Caco-2 (cell line): ENCODE data around the gene FAIM. TPM values are rescaled to one million over a fixed set of nuclear protein-coding genes. Genes with fewer than 3 reads are reported as not detected.

Experiments used
- BruUV-seq: library from RNA; stranded (reverse); fragments of 400-500 nt; replicated peaks from 2 replicates; lab custom pipeline; 2021; lab: Mats Ljungman, UMichigan
- CTCF ChIA-PET: fragments of 300-600 bp; sonication (Branson Sonifier 250); formaldehyde crosslinking; loops from one replicate; lab custom pipeline; 2022; ENCODE audit warnings: antibody characterized with exemption; lab: Charles Lee
- POLR2A ChIA-PET: fragments of 300-600 bp; sonication (Branson Sonifier 250); formaldehyde crosslinking; loops from one replicate; lab custom pipeline; 2022; ENCODE audit warnings: antibody characterized with exemption; lab: Charles Lee
- DNase-seq, 2 experiments: peaks; one replicate each; pipeline versions ENCODE4 v3.0.0 to v3.0.0-alpha.2; 2020 to 2022
- H3K27me3 ChIP-seq: replicated peaks from 2 replicates; pipeline ENCODE4 v1.6.0; 2011; ENCODE audit warnings: low read length; ENCODE audit not compliant: control insufficient read depth, insufficient read depth
- H3K36me3 ChIP-seq: 2 replicates; pipeline ENCODE4 v1.5.1; 2011; ENCODE audit warnings: low read length; ENCODE audit not compliant: control insufficient read depth, insufficient read depth
- H3K4me1 ChIP-seq: fragments of 250-450 bp; sonication (Bioruptor Pico); 2 replicates; pipeline ENCODE4 v1.5.1; 2020; ENCODE audit warnings: mild to moderate bottlenecking
- H3K4me3 ChIP-seq: 2 replicates; pipeline ENCODE4 v1.5.1; 2011; ENCODE audit warnings: low read depth, mild to moderate bottlenecking, control low read depth, low read length
- H3K9me3 ChIP-seq: fragments of 250-450 bp; sonication (Bioruptor Pico); 2 replicates; pipeline ENCODE4 v1.5.1; 2020; ENCODE audit warnings: mild to moderate bottlenecking, moderate library complexity
- H3K27ac Mint-ChIP-seq: one replicate; pipeline ENCODE4 v1.8.0; 2022; ENCODE audit warnings: mixed read lengths; ENCODE audit not compliant: unreplicated experiment
- H3K27me3 Mint-ChIP-seq: one replicate; pipeline ENCODE4 v1.8.0; 2022; ENCODE audit warnings: mixed read lengths; ENCODE audit not compliant: insufficient read depth, unreplicated experiment
- H3K36me3 Mint-ChIP-seq: one replicate; pipeline ENCODE4 v1.8.0; 2022; ENCODE audit warnings: mild to moderate bottlenecking, mixed read lengths; ENCODE audit not compliant: insufficient read depth, unreplicated experiment
- H3K4me1 Mint-ChIP-seq: one replicate; pipeline ENCODE4 v1.8.0; 2022; ENCODE audit warnings: low read depth, mixed read lengths; ENCODE audit not compliant: unreplicated experiment
- H3K4me3 Mint-ChIP-seq: one replicate; pipeline ENCODE4 v1.8.0; 2022; ENCODE audit warnings: mild to moderate bottlenecking, moderate library complexity, mixed read lengths; ENCODE audit not compliant: unreplicated experiment
- H3K9me3 Mint-ChIP-seq: one replicate; pipeline ENCODE4 v1.8.0; 2022; ENCODE audit warnings: mixed read lengths; ENCODE audit not compliant: unreplicated experiment
- intact Hi-C: fragments of 100-400 bp; cut with micrococcal nuclease; formaldehyde crosslinking; loops from one replicate; pipeline ENCODE4 v1.10.0; 2022; ENCODE audit not compliant: unreplicated experiment
- total RNA-seq: library from RNA; stranded (reverse); gene quantifications from 2 replicates; pipeline ENCODE4 v1.2.3, GENCODE V29; 2022
- TF ChIP-seq, protein P1 (sequence below), 2 experiments: fragments of 200-600 bp in 1 of 2; IDR thresholded peaks; 1 replicate in 1 of 2; 2 replicates in 1 of 2; pipeline versions ENCODE4 v1.5.1 to v1.8.0; 2011 to 2022; ENCODE audit warnings: antibody characterized with exemption in 1 of 2, control low read depth in 1 of 2, inconsistent platforms in 1 of 2, low read depth in 1 of 2, low read length in 1 of 2, mild to moderate bottlenecking in 1 of 2, moderate library complexity in 1 of 2; ENCODE audit not compliant: insufficient read depth in 1 of 2, severe bottlenecking in 1 of 2, unreplicated experiment in 1 of 2

The FAIM gene
- total RNA-seq, 1 experiment from 2014 or later = 22.5 TPM

DNA sequence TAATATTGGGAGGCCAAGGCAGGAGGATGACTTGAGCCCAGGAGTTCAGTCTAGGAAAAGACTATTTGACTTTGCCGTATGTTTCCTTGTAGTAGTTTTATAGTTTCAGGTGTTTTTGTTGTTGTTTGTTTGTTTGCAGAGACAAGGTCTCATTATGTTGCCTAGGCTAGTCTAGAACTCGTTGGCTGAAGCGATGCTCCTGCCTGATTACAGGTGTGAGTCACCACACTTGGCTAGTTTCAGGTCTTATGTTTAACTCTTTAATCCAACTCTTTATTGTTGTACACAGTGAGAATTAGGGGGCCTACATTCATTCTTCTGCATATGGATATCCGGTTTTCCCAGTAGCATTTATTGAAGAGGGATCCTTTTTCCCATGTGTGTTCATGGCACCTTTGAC, 32.0 kb downstream of the FAIM start:
- H3K9me3 Mint-ChIP-seq = peaks cover 28% of the 10 kb centered on the region
- TF ChIP-seq, protein P1, sequence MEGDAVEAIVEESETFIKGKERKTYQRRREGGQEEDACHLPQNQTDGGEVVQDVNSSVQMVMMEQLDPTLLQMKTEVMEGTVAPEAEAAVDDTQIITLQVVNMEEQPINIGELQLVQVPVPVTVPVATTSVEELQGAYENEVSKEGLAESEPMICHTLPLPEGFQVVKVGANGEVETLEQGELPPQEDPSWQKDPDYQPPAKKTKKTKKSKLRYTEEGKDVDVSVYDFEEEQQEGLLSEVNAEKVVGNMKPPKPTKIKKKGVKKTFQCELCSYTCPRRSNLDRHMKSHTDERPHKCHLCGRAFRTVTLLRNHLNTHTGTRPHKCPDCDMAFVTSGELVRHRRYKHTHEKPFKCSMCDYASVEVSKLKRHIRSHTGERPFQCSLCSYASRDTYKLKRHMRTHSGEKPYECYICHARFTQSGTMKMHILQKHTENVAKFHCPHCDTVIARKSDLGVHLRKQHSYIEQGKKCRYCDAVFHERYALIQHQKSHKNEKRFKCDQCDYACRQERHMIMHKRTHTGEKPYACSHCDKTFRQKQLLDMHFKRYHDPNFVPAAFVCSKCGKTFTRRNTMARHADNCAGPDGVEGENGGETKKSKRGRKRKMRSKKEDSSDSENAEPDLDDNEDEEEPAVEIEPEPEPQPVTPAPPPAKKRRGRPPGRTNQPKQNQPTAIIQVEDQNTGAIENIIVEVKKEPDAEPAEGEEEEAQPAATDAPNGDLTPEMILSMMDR (IDR thresholded peaks at IDR 0.05; ENCODE audit: insufficient read depth in 1 of 2, low read depth in 1 of 2, low read length in 1 of 2, severe bottlenecking in 1 of 2, unreplicated experiment in 1 of 2) = no peak

DNA sequence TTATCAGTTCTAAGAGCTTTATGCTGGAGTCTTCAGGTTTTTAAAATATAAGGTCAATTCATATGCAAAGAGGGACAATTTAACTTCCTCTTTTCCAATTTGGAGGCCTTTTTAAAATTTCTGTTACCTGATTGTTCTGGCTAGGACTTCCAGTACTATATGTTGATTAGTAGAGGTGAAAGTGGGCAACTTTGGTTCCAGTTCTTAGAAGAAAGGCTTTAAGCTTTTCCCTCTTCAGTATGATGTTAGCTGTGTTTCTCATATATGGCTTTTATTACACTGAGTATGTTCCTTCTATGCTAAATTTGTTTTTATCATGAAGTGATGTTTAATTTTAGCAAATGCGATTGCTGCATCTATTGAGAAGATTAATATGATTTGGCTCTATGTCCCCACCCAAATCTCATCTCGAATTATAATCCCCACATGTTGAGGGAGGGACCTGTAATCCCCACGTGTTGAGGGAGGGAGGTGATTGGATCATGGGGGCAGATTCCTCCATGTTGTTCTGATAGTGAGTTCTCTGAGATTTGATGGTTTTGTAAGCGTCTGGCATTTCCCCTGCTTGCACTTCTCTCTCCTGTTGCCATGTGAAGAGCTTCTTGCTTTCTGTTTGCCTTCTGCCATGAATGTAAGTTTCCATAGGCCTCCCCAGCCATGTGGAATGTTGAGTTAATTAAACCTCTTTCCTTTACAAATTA, 33.8 kb downstream of the FAIM start:
- Mint-ChIP-seq H3K4me1 (no peaks in the 10 kb centered on the region), H3K27me3 (no peaks in the 10 kb centered on the region), H3K27ac (no peak overlapping the region), H3K9me3 (peaks cover 39% of the 10 kb centered on the region), H3K36me3 (peaks cover 32% of the 10 kb centered on the region), H3K4me3 (no peak overlapping the region)
- H3K27me3 ChIP-seq = no peaks in the 10 kb centered on the region
- intact Hi-C loops = no loop called here
- DNase-seq = no peak
- no peaks in the 10 kb centered on the region for H3K4me1 ChIP-seq
- no peak overlapping the region for H3K4me3 ChIP-seq
- CTCF ChIA-PET = no interaction called here
- H3K36me3 ChIP-seq = no peaks in the 10 kb centered on the region
- no TSS peak for BruUV-seq
- TF ChIP-seq, protein P1 (IDR thresholded peaks at IDR 0.05; ENCODE audit: insufficient read depth in 1 of 2, low read depth in 1 of 2, low read length in 1 of 2, severe bottlenecking in 1 of 2, unreplicated experiment in 1 of 2) = no peak
- POLR2A ChIA-PET = no interaction called here
- H3K9me3 ChIP-seq = peaks cover 11% of the 10 kb centered on the region; the same call in 1 of the 2 replicates

More for the DNA sequence above, 32.0 kb downstream of the FAIM start:
- Mint-ChIP-seq H3K4me3 (no peak overlapping the region), H3K36me3 (peaks cover 16% of the 10 kb centered on the region), H3K27ac (no peak overlapping the region), H3K4me1 (no peaks in the 10 kb centered on the region), H3K27me3 (no peaks in the 10 kb centered on the region)
- no TSS peak for BruUV-seq
- CTCF ChIA-PET = no interaction called here
- Histone ChIP-seq H3K27me3 (no peaks in the 10 kb centered on the region), H3K36me3 (no peaks in the 10 kb centered on the region), H3K9me3 (peaks cover 8% of the 10 kb centered on the region; the same call in 1 of the 2 replicates), H3K4me1 (no peaks in the 10 kb centered on the region), H3K4me3 (no peak overlapping the region)
- POLR2A ChIA-PET = no interaction called here
- intact Hi-C loops = no loop called here
- no peak for DNase-seq

DNA sequence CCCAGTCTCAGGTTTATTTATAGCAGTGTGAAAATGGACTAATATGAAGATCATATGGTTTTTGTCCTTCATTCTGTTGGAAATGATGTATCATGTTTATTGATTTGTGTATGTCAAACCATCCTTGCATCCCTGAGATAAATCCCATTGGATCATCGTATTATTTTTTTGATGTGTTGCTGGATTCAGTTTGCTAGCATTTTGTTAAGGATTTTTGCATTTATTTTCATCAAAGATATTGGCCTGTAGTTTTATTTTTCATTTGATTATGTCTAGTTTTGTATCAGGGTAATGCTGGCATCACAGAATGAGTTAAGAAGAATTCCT, 34.3 kb downstream of the FAIM start:
- no peaks in the 10 kb centered on the region for H3K36me3 ChIP-seq
- Mint-ChIP-seq H3K36me3 (peaks cover 31% of the 10 kb centered on the region), H3K4me1 (no peaks in the 10 kb centered on the region), H3K27ac (no peak overlapping the region), H3K27me3 (no peaks in the 10 kb centered on the region), H3K4me3 (no peak overlapping the region), H3K9me3 (peaks cover 34% of the 10 kb centered on the region)
- intact Hi-C loops = no loop called here
- H3K27me3 ChIP-seq = no peaks in the 10 kb centered on the region
- POLR2A ChIA-PET = no interaction called here
- H3K4me3 ChIP-seq = no peak overlapping the region
- TF ChIP-seq, protein P1 (IDR thresholded peaks at IDR 0.05; ENCODE audit: insufficient read depth in 1 of 2, low read depth in 1 of 2, low read length in 1 of 2, severe bottlenecking in 1 of 2, unreplicated experiment in 1 of 2) = no peak
- no peak for DNase-seq
- H3K9me3 ChIP-seq = peaks cover 11% of the 10 kb centered on the region; the same call in 1 of the 2 replicates
- BruUV-seq = no TSS peak
- no peaks in the 10 kb centered on the region for H3K4me1 ChIP-seq
- CTCF ChIA-PET = no interaction called here
